ENCODE data around the gene SFXN5.

GRCh38 chr2:72946466-72946865 lies 125.0 kb downstream of the SFXN5 start:
- TF ChIP-seq CTCF (IDR thresholded peaks at IDR 0.05; ENCODE audit: low read length) (no peak), EZH2 (IDR thresholded peaks at IDR 0.05; ENCODE audit: borderline replicate concordance, low read length) (no peak)
